K562 (cell line): ENCODE results near the gene MVK. TPM values are rescaled to one million over a fixed set of nuclear protein-coding genes. Genes with fewer than 3 reads are reported as not detected.

ENCODE experiments used
- ATAC-seq: fragments of 200-7000 bp; cut with Tn5 transposase; 3 replicates; pipeline ENCODE4 v1.9.1; 2020; ENCODE audit warnings: moderate library complexity
- BruUV-seq: library from RNA; stranded (reverse); fragments of 400-500 nt; replicated peaks from 2 replicates; lab custom pipeline; 2021; lab: Mats Ljungman, UMichigan
- CTCF ChIA-PET: fragments of 300-600 bp; formaldehyde crosslinking; extraction: SDS; loops from one replicate; lab custom pipeline; 2021; ENCODE audit warnings: low intra/inter-chr PET ratio; lab: Yijun Ruan, JAX
- POLR2A ChIA-PET: fragments of 300-600, 350-650 bp; sonication (Branson Sonifier 250); formaldehyde crosslinking; extraction: SDS; loops from one replicate; lab custom pipeline; 2021; ENCODE audit warnings: antibody characterized with exemption, inconsistent platforms; lab: Yijun Ruan, JAX
- DNase-seq, 4 experiments: peaks; one replicate each; pipeline versions ENCODE4 v3.0.0 to v3.0.0-alpha.2; 2011 to 2018; ENCODE audit warnings: low spot score in 3 of 4, mixed read lengths in 3 of 4; ENCODE audit errors: extremely low read depth in 1 of 4
- FAIRE-seq: peaks from 2 replicates; lab custom pipeline; 2011; peaks lifted over from hg19 to GRCh38; lab: Jason Lieb, UNC
- H2AFZ ChIP-seq: 2 replicates; pipeline ENCODE4 v1.6.0; 2011; ENCODE audit warnings: low read depth, low read length, control low read depth, inconsistent platforms
- H3K27ac ChIP-seq: fragments of 200-600 bp; 3 replicates; pipeline ENCODE4 v1.8.0; 2011; ENCODE audit warnings: low read depth, mild to moderate bottlenecking, control low read depth, inconsistent platforms, low read length, moderate library complexity, mixed read lengths; ENCODE audit errors: extremely low read depth
- H3K27me3 ChIP-seq, 2 experiments: fragments of 300-600 bp in 1 of 2; 2 replicates in 1 of 2; 3 replicates in 1 of 2; pipeline versions ENCODE4 v1.6.0 to v1.8.0; 2011; ENCODE audit warnings: inconsistent platforms in 2 of 2, low read length in 2 of 2, mild to moderate bottlenecking in 1 of 2, mixed read lengths in 1 of 2, moderate library complexity in 1 of 2; ENCODE audit not compliant: control insufficient read depth in 2 of 2, insufficient read depth in 2 of 2
- H3K36me3 ChIP-seq: fragments of 300-600 bp; 3 replicates; pipeline ENCODE4 v1.8.0; 2011; ENCODE audit warnings: mild to moderate bottlenecking, low read length, inconsistent platforms; ENCODE audit not compliant: control insufficient read depth, insufficient read depth
- H3K4me1 ChIP-seq, 2 experiments: fragments of 200-600 bp in 1 of 2; replicated peaks in 1 of 2; 2 replicates in 1 of 2; 3 replicates in 1 of 2; pipeline versions ENCODE4 v1.5.1 to v1.8.0; 2011; ENCODE audit warnings: inconsistent platforms in 2 of 2, low read length in 2 of 2, mild to moderate bottlenecking in 1 of 2, mixed read lengths in 1 of 2, moderate library complexity in 1 of 2; ENCODE audit not compliant: control insufficient read depth in 2 of 2, insufficient read depth in 2 of 2
- H3K4me2 ChIP-seq: 2 replicates; pipeline ENCODE4 v1.6.1; 2011; ENCODE audit warnings: low read length, control low read depth, inconsistent platforms, mixed read lengths; ENCODE audit not compliant: insufficient read depth
- H3K4me3 ChIP-seq: fragments of 200-600 bp; sonication (generic), shearing (Covaris generic); 2 replicates; pipeline ENCODE4 v1.5.1; 2016; ENCODE audit warnings: control low read depth, inconsistent platforms
- H3K79me2 ChIP-seq: fragments of 200-600 bp; 3 replicates; pipeline ENCODE4 v1.8.0; 2011; ENCODE audit warnings: low read length, inconsistent platforms; ENCODE audit not compliant: control insufficient read depth, insufficient read depth
- H3K9ac ChIP-seq, 2 experiments: 2 replicates each; pipeline versions ENCODE4 v1.6.0 to v1.6.1; 2011; ENCODE audit warnings: low read depth in 2 of 2, low read length in 2 of 2, control low read depth in 1 of 2, inconsistent platforms in 1 of 2, mild to moderate bottlenecking in 1 of 2, mixed read lengths in 1 of 2; ENCODE audit not compliant: insufficient read depth in 1 of 2
- H3K9me1 ChIP-seq: one replicate; pipeline ENCODE4 v1.6.0; 2011; ENCODE audit warnings: inconsistent platforms, mild to moderate bottlenecking, low read length, moderate library complexity; ENCODE audit not compliant: control insufficient read depth, insufficient read depth
- H3K9me3 ChIP-seq: replicated peaks from 2 replicates; pipeline ENCODE4 v1.5.1; 2011; ENCODE audit warnings: low read depth, low read length, inconsistent platforms; ENCODE audit not compliant: control insufficient read depth, insufficient read depth
- H4K20me1 ChIP-seq: replicated peaks from 2 replicates; pipeline ENCODE4 v1.6.1; 2011; ENCODE audit warnings: low read length, inconsistent platforms, mixed read lengths; ENCODE audit not compliant: control insufficient read depth, insufficient read depth
- E2F6 ChIP-seq, 2 experiments: IDR thresholded peaks; 2 replicates each; pipeline ENCODE4 v1.6.1; 2011; ENCODE audit warnings: borderline replicate concordance in 1 of 2, control low read depth in 1 of 2, low read depth in 1 of 2, low read length in 1 of 2, mild to moderate bottlenecking in 1 of 2, mixed read lengths in 1 of 2, moderate library complexity in 1 of 2; ENCODE audit not compliant: insufficient read depth in 1 of 2, insufficient read length in 1 of 2, poor library complexity in 1 of 2, severe bottlenecking in 1 of 2; ENCODE audit errors: extremely low read depth in 1 of 2
- MTF1 ChIP-seq: fragments of 250-450 bp; sonication (Bioruptor Pico); IDR thresholded peaks from 2 replicates; pipeline ENCODE4 v1.9.0; 2021; ENCODE audit warnings: moderate library complexity, mild to moderate bottlenecking, inconsistent platforms, borderline replicate concordance
- NFIC ChIP-seq: fragments of 450-650 bp; IDR thresholded peaks from 2 replicates; pipeline ENCODE4 v1.6.1; 2017; ENCODE audit warnings: mild to moderate bottlenecking, inconsistent platforms
- SMARCB1 ChIP-seq: IDR thresholded peaks from 2 replicates; pipeline ENCODE4 v1.6.1; 2011; ENCODE audit warnings: improper control_type of control experiment, low read depth; ENCODE audit not compliant: insufficient read length
- WGBS: fragments of 100-300 bp; shearing (Covaris generic); methylation state at CpG from one replicate; pipeline ENCODE4 v1.1.6; 2016; ENCODE audit warnings: low coverage, mixed read lengths; ENCODE audit not compliant: insufficient coverage; ENCODE audit errors: missing lambda C conversion rate; 5-methylcytosine and 5-hydroxymethylcytosine counted together
- in situ Hi-C: fragments of 300-500 bp; cut with MboI; formaldehyde crosslinking; loops from 4 replicates; pipeline ENCODE4 v1.15.0; 2018; ENCODE audit warnings: inconsistent platforms, mixed read lengths
- intact Hi-C: fragments of 100-400 bp; cut with micrococcal nuclease; formaldehyde crosslinking; loops from 2 replicates; pipeline ENCODE4 v1.14.2; 2022
- polyA plus RNA-seq, 8 experiments: library from polyadenylated mRNA; depleted of rRNA in 4 of 8; stranded (reverse) in 5 of 8; unstranded in 3 of 8; fragments of >200 nt; fragmentation: Nextera tagmentation in 2 of 8; fragmentation: Illumina TruSeq in 1 of 8; extraction: Ambion mirVana in 2 of 8; extraction: Trizol in 1 of 8; gene quantifications; 2 replicates each; pipeline versions ENCODE4 v1.2.1 to v1.2.3, GENCODE V29; 2011 to 2014; ENCODE audit warnings: inconsistent platforms in 1 of 8, missing spikeins in 1 of 8
- total RNA-seq, 7 experiments: library from RNA; depleted of rRNA in 6 of 7; stranded (reverse); fragments of >200 nt in 6 of 7; fragmentation: Illumina TruSeq in 2 of 7; extraction: Trizol in 2 of 7; gene quantifications; 2 replicates each; pipeline versions ENCODE4 v1.2.1 to v1.2.3, GENCODE V29; 2011 to 2021; ENCODE audit warnings: low replicate concordance in 1 of 7

MVK gene
- total and polyA plus RNA-seq, 9 of the 15 experiments (the other 6 are each of a cell fraction or from before 2014, with no cell fraction given): 0.41 to 33.6 (median 18.8) TPM

- Histone ChIP-seq H3K4me2 (no peak overlapping the region), H3K36me3 (no peaks in the 10 kb centered on the region), H3K79me2 (no peaks in the 10 kb centered on the region), H3K9me3 (peaks cover 3% of the 10 kb centered on the region; the same call in 1 of the 2 replicates), H2AFZ (no peak overlapping the region), H3K9ac (0 out of 4 replicates have a peak overlapping the region, but pooled peaks of 1 of the 2 experiments have one; percentile 28), H3K27me3 (peaks cover 53 to 95% of the 10 kb centered on the region in 2 experiments), H3K4me1 (no peaks in the 10 kb centered on the region; a peak in 1 of 5 replicates), H3K4me3 (no peak overlapping the region), H4K20me1 (no peaks in the 10 kb centered on the region; the same call in 1 of the 2 replicates), H3K27ac (no peak overlapping the region), H3K9me1 (no peaks in the 10 kb centered on the region)
- POLR2A ChIA-PET: interaction anchor here (0.6 to 1.5 kb wide), 2 partner anchors 9 to 1184 kb away, joined by 3 to 7 read pairs; no protein-coding TSS in a partner anchor
- ATAC-seq (no peak), DNase-seq (no peak), FAIRE-seq (no peak)
- intact Hi-C loops: no loop called here
- in situ Hi-C loops: no loop called here
- 1% methylated on average over 5 of the region's 5 CpGs for WGBS
- BruUV-seq: no TSS peak
- CTCF ChIA-PET: no interaction called here
- TF ChIP-seq MTF1 (CRISPR knock-in tag): no peak
- no peak for TF ChIP-seq NFIC
- TF ChIP-seq SMARCB1: no peak
- no peak for TF ChIP-seq E2F6 (IDR thresholded peaks at IDR 0.05; ENCODE audit: borderline replicate concordance in 1 of 2, extremely low read depth in 1 of 2, insufficient read depth in 1 of 2, insufficient read length in 1 of 2, low read depth in 1 of 2, low read length in 1 of 2, poor library complexity in 1 of 2, severe bottlenecking in 1 of 2)
These were observed 27.8 kb upstream of the MVK start for GRCh38 chr12:109545826-109546225.
